Measurements from ENCODE around the gene EDC3. TPM values are rescaled to one million over a fixed set of nuclear protein-coding genes. Genes with fewer than 3 reads are reported as not detected.

EDC3 gene
- total and polyA plus RNA-seq, 8 donors, result 27.9 to 43.6 (median 36.7) TPM

DNA sequence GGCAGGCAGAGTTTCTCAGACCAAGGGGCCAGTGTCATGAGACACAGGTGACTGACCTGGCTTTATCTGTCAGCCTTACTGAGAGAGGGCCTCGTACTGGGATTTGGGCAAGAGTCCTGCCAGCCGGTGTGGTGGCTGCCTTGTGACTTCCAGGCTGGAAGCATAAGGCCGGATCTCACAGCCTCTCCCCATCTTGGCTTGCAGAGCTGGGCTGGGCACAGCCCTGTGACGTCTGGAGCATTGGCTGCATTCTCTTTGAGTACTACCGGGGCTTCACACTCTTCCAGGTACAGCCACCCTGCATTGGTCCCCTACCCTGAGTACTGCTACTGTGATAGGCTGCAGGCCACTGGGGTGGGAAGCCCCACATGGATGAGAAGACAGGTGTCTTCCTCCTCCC lies 68.1 kb downstream of the EDC3 start:
- H3K27me3 ChIP-seq, result no peaks in the 10 kb centered on the region
- no peak overlapping the region for H3K4me3 ChIP-seq
- ATAC-seq, result no peak
- H3K9me3 ChIP-seq, result no peaks in the 10 kb centered on the region
- intact Hi-C loops (cut with DNase I), result no loop called here
- DNase-seq, result no peak
- H3K36me3 ChIP-seq, result peaks cover 3 to 99% of the 10 kb centered on the region in 2 donors
- TF ChIP-seq, protein P1, sequence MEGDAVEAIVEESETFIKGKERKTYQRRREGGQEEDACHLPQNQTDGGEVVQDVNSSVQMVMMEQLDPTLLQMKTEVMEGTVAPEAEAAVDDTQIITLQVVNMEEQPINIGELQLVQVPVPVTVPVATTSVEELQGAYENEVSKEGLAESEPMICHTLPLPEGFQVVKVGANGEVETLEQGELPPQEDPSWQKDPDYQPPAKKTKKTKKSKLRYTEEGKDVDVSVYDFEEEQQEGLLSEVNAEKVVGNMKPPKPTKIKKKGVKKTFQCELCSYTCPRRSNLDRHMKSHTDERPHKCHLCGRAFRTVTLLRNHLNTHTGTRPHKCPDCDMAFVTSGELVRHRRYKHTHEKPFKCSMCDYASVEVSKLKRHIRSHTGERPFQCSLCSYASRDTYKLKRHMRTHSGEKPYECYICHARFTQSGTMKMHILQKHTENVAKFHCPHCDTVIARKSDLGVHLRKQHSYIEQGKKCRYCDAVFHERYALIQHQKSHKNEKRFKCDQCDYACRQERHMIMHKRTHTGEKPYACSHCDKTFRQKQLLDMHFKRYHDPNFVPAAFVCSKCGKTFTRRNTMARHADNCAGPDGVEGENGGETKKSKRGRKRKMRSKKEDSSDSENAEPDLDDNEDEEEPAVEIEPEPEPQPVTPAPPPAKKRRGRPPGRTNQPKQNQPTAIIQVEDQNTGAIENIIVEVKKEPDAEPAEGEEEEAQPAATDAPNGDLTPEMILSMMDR (IDR thresholded peaks at IDR 0.05), result no peak
- no peak overlapping the region for H3K27ac ChIP-seq
- H3K4me1 ChIP-seq, result peaks cover 0 to 9% of the 10 kb centered on the region in 2 donors

DNA sequence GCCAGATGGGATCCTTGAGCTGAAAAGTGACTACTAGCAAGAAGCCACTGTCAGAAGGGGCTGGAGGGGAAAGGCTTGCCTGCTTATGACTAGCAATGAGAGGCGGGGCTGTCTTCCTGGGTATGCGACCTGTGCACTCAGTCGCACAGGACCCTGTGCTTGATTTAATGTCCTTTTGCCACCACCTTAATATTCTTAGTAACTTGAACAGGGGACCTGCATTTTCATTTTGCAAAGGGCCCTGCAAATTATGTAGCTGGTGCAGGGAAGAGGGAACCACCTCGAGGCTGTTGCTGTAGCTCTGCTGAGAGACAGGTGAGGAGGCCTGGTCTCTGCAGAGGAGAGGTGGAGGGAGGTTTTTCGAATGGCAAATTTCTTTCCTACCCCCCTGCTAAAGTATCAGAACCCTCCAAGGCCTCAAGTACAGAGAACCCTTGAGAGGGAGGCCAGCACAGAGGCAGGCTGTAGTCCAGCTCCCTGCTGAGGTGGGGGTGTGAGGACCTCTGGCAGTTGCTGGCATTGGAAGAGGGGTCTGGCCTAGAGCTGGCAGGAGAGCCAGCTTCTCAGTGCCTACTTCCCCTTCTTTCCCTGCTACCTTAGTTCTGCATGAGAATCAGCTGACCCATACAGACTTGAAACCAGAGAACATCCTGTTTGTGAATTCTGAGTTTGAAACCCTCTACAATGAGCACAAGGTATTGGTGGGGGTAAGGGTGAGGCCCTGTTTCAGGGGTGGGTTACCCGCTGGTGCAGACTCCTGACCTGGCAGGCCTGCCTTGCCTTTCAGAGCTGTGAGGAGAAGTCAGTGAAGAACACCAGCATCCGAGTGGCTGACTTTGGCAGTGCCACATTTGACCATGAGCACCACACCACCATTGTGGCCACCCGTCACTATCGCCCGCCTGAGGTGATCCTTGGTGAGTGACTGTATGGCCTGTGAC lies 68.8 kb downstream of the EDC3 start:
- H3K36me3 ChIP-seq, result peaks cover 8 to 99% of the 10 kb centered on the region in 2 donors
- no peak for ATAC-seq
- no peak for DNase-seq
- TF ChIP-seq, protein P1 (IDR thresholded peaks at IDR 0.05), result no peak
- no peaks in the 10 kb centered on the region for H3K27me3 ChIP-seq
- no peaks in the 10 kb centered on the region for H3K9me3 ChIP-seq
- no peak overlapping the region for H3K4me3 ChIP-seq
- H3K4me1 ChIP-seq, result peaks cover 0 to 10% of the 10 kb centered on the region in 2 donors
- H3K27ac ChIP-seq, result no peak overlapping the region
- intact Hi-C loops (cut with DNase I), result no loop called here

DNA sequence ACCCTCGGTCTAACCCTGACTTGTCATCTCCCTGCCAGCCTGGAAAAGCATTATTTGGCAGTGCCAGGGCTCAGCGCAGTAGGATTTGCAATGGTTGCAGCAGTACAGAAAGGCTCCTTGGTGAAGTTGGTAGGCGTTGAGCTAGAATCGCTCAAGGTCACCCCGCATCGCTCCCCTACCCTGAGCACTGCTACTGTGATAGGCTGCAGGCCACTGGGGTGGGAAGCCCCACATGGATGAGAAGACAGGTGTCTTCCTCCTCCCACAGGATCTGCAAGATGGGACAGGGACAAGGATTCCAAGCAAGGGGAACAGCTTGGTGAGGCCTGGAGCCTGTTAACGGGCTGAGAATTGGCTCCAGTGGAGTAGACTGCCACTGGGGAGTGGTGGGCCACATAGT lies 69.5 kb downstream of the EDC3 start:
- Histone ChIP-seq H3K36me3 (peaks cover 8 to 100% of the 10 kb centered on the region in 2 donors), H3K4me3 (no peak overlapping the region), H3K4me1 (peaks cover 0 to 10% of the 10 kb centered on the region in 2 donors), H3K27ac (no peak overlapping the region), H3K27me3 (no peaks in the 10 kb centered on the region), H3K9me3 (no peaks in the 10 kb centered on the region)
- TF ChIP-seq, protein P1 (IDR thresholded peaks at IDR 0.05), result no peak
- ATAC-seq (no peak), DNase-seq (no peak)
- intact Hi-C loops (cut with DNase I), result no loop called here

DNA sequence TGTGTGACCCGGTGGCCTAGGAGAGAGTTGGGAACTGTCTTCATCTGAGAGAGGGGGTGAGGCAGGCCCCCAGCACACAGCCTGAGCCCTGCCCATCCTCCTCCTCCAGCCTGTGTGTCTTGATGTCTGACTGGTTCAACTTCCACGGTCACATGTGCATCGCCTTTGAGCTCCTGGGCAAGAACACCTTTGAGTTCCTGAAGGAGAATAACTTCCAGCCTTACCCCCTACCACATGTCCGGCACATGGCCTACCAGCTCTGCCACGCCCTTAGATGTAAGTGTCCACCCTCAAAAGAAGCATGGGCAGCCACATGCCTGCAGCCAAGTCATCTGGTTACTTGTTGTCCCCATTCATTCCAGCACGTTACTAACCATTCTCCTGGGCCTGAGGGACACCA lies 70.1 kb downstream of the EDC3 start:
- peaks cover 8 to 100% of the 10 kb centered on the region in 2 donors for H3K36me3 ChIP-seq
- no peak overlapping the region for H3K4me3 ChIP-seq
- intact Hi-C loops (cut with DNase I), result no loop called here
- DNase-seq (no peak), ATAC-seq (no peak)
- no peaks in the 10 kb centered on the region for H3K9me3 ChIP-seq
- H3K4me1 ChIP-seq, result peaks cover 0 to 16% of the 10 kb centered on the region in 2 donors
- H3K27me3 ChIP-seq, result no peaks in the 10 kb centered on the region
- no peak overlapping the region for H3K27ac ChIP-seq
- TF ChIP-seq, protein P1 (IDR thresholded peaks at IDR 0.05), result no peak

DNA sequence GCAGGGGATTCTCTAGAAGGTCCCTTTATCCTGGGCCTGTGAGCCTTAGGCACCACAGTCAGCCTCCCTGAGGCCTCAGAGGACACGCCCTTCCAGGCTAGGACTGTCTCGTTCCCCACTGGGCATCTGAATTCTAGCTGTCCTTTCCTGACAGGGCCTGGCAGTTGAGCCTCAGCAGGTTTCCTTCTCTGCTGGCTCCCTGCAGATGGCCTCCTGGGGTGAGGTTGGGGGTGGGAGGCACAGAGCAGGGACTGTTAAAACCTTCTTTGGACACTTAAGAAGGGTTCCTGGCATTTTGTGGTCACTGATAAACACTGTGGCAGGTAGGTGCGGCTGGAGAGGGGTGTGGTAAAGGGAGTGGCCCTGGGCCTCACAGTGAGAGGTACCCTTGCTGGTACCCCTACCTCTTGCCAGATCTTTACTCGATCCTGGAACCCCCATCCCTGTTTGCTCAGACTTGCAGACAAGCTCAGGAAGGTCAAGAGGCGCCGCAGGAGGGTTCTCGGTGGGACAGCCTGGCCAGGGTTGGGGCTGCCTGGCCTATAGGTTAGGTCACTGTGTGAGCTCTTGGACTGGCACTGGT lies 71.7 kb downstream of the EDC3 start:
- ATAC-seq, result peak; percentile 68
- DNase-seq, result no peak
- intact Hi-C loops (cut with DNase I), result no loop called here
- no peaks in the 10 kb centered on the region for H3K27me3 ChIP-seq
- peaks cover 8 to 100% of the 10 kb centered on the region in 2 donors for H3K36me3 ChIP-seq
- H3K4me3 ChIP-seq, result no peak overlapping the region
- TF ChIP-seq, protein P1 (IDR thresholded peaks at IDR 0.05), result no peak
- no peaks in the 10 kb centered on the region for H3K9me3 ChIP-seq
- no peak overlapping the region for H3K27ac ChIP-seq
- H3K4me1 ChIP-seq, result peaks cover 0 to 24% of the 10 kb centered on the region in 2 donors

All from left lung (tissue), 10 donors.